Mesendoderm (in vitro differentiated cells): Measurements from ENCODE around the gene PEX10.

Source experiments
- DNase-seq: peaks from one replicate; pipeline ENCODE4 v3.0.0; 2013
- H2AK5ac ChIP-seq: 2 replicates; pipeline ENCODE4 v1.6.1; 2013; ENCODE audit warnings: low read length, inconsistent platforms
- H2BK120ac ChIP-seq: 2 replicates; pipeline ENCODE4 v1.6.1; 2013; ENCODE audit warnings: low read depth, mild to moderate bottlenecking, low read length, moderate library complexity, mixed read lengths
- H2BK15ac ChIP-seq: replicated peaks from 2 replicates; pipeline ENCODE4 v1.6.1; 2013; ENCODE audit warnings: low read depth, mild to moderate bottlenecking, moderate library complexity
- H2BK5ac ChIP-seq: 2 replicates; pipeline ENCODE4 v1.6.1; 2013; ENCODE audit warnings: low read length, inconsistent platforms
- H3K18ac ChIP-seq: 2 replicates; pipeline ENCODE4 v1.6.1; 2013; ENCODE audit warnings: mild to moderate bottlenecking, low read length, mixed read lengths
- H3K23ac ChIP-seq: one replicate; pipeline ENCODE4 v1.6.1; 2013; ENCODE audit warnings: low read length
- H3K27ac ChIP-seq: 2 replicates; pipeline ENCODE4 v1.5.1; 2013; ENCODE audit warnings: low read depth, mild to moderate bottlenecking, inconsistent platforms, low read length, moderate library complexity
- H3K27me3 ChIP-seq: 2 replicates; pipeline ENCODE4 v1.6.1; 2013; ENCODE audit warnings: low read length, control low read depth, mild to moderate bottlenecking, inconsistent platforms; ENCODE audit not compliant: insufficient read depth, poor library complexity
- H3K36me3 ChIP-seq: 2 replicates; pipeline ENCODE4 v1.6.1; 2013; ENCODE audit warnings: low read length, inconsistent platforms; ENCODE audit not compliant: control insufficient read depth, insufficient read depth
- H3K4ac ChIP-seq: one replicate; pipeline ENCODE4 v1.6.1; 2013; ENCODE audit warnings: low read depth, mild to moderate bottlenecking, low read length, moderate library complexity
- H3K4me1 ChIP-seq: 2 replicates; pipeline ENCODE4 v1.6.1; 2013; ENCODE audit warnings: low read depth, low read length, inconsistent platforms; ENCODE audit not compliant: control insufficient read depth
- H3K4me2 ChIP-seq: 2 replicates; pipeline ENCODE4 v1.6.1; 2013; ENCODE audit warnings: low read length
- H3K4me3 ChIP-seq: 2 replicates; pipeline ENCODE4 v1.5.1; 2013; ENCODE audit warnings: mild to moderate bottlenecking, low read length
- H3K56ac ChIP-seq: one replicate; pipeline ENCODE4 v1.6.1; 2013; ENCODE audit warnings: low read length
- H3K79me1 ChIP-seq: 2 replicates; pipeline ENCODE4 v1.6.1; 2013; ENCODE audit warnings: low read length, inconsistent platforms
- H3K79me2 ChIP-seq: 2 replicates; pipeline ENCODE4 v1.6.1; 2013; ENCODE audit warnings: mild to moderate bottlenecking, low read length; ENCODE audit not compliant: control insufficient read depth, insufficient read depth
- H3K9ac ChIP-seq: 2 replicates; pipeline ENCODE4 v1.6.1; 2013; ENCODE audit warnings: low read length, inconsistent platforms
- H4K5ac ChIP-seq: one replicate; pipeline ENCODE4 v1.6.1; 2013; ENCODE audit warnings: low read length
- H4K8ac ChIP-seq: one replicate; pipeline ENCODE4 v1.6.1; 2013; ENCODE audit warnings: low read depth, mild to moderate bottlenecking, control low read depth, low read length, moderate library complexity
- WGBS: extraction: QIAGEN DNeasy Blood & Tissue Kit; methylation state at CpG from one replicate; pipeline ENCODE4 v1.1.7; 2013; ENCODE audit warnings: low lambda C conversion rate, missing lambda C conversion rate; ENCODE audit not compliant: insufficient coverage; ENCODE audit errors: extremely low coverage; 5-methylcytosine and 5-hydroxymethylcytosine counted together

Gene PEX10

DNA sequence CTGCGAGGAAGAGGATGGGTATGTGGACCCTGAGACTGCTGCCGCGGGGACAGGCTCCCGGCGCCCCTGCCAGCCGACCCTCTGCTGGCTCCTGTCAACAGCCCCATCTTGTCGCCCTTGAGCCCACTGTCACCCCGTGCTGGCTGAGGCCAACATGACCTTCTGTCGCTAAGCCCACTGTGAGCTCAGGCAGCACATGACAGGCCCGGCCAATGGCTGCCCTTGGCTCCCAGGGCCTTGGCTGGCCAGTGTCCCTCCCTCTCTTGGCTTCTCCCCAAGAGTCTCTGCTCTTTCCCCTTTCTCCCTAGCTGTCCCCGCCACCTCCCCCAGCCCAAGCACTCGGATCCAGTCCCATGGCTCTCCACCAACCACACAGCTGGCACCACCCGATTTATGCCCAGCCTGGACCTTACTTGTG is 3.5 kb downstream of the PEX10 start:
- no peak overlapping the region for H2BK15ac ChIP-seq
- H2AK5ac ChIP-seq: no peak overlapping the region
- H3K27ac ChIP-seq: no peak overlapping the region
- no CpG with 5 or more reads among the region's 13 CpGs for WGBS
- H4K8ac ChIP-seq: no peak overlapping the region
- H3K79me1 ChIP-seq: peaks cover 5% of the 10 kb centered on the region
- no peak for DNase-seq
- no peak overlapping the region for H4K5ac ChIP-seq
- no peak overlapping the region for H3K4ac ChIP-seq
- H3K4me3 ChIP-seq: no peak overlapping the region
- peaks cover 9% of the 10 kb centered on the region for H3K36me3 ChIP-seq
- no peak overlapping the region for H3K18ac ChIP-seq
- H3K4me2 ChIP-seq: no peak overlapping the region
- no peak overlapping the region for H2BK120ac ChIP-seq
- H3K79me2 ChIP-seq: peaks cover 5% of the 10 kb centered on the region
- no peak overlapping the region for H3K9ac ChIP-seq
- H3K23ac ChIP-seq: no peak overlapping the region
- peaks cover under 1% of the 10 kb centered on the region for H3K4me1 ChIP-seq
- no peak overlapping the region for H2BK5ac ChIP-seq
- H3K56ac ChIP-seq: no peak overlapping the region
- H3K27me3 ChIP-seq: no peaks in the 10 kb centered on the region

DNA sequence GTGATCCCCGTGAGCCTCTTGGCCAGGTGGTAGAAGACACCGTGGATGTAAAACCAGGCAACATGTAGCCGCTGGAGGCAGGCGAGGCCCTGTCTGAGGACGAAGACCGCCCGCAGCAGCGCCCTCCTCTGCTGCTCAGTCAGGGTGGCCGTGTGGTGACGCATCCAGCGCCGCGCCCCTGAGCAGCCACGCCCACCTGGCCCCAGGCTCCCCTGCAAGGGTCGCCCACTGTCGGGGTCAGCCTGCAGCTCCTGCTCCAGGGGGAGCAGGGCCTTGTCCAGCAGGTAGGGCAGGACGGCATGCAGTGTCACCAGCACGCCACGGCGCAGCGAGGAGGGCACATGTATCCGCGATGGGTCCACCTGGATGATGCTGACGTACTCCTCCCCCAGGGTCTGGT is 3.9 kb downstream of the PEX10 start:
- DNase-seq: no peak
- Histone ChIP-seq H2BK120ac (no peak overlapping the region), H3K4me3 (no peak overlapping the region), H2BK15ac (no peak overlapping the region), H3K79me2 (peaks cover 5% of the 10 kb centered on the region), H3K27me3 (no peaks in the 10 kb centered on the region), H3K27ac (no peak overlapping the region), H3K56ac (no peak overlapping the region), H4K8ac (no peak overlapping the region), H3K79me1 (peaks cover 5% of the 10 kb centered on the region), H2BK5ac (no peak overlapping the region), H3K4me2 (no peak overlapping the region), H4K5ac (no peak overlapping the region), H3K23ac (no peak overlapping the region), H3K36me3 (peaks cover 9% of the 10 kb centered on the region), H3K4ac (no peak overlapping the region), H2AK5ac (no peak overlapping the region), H3K4me1 (no peaks in the 10 kb centered on the region), H3K18ac (no peak overlapping the region), H3K9ac (no peak overlapping the region)
- no CpG with 5 or more reads among the region's 24 CpGs for WGBS

DNA sequence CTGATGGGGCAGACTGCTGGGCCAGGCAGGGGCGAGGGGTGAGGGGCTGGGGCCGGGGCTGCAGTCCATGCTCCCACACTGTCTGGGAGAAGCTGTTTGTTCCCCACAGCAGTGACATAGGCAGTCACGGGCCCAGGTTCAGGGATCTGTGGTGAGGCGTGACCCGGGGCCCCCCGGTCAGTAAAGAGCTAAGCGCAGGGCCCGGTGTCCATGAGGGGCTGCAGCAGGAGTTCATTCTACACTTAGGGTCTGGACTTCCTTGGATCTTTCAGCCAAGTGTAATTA is 4.4 kb downstream of the PEX10 start:
- no peak overlapping the region for H3K4me2 ChIP-seq
- no peak overlapping the region for H3K4ac ChIP-seq
- no peaks in the 10 kb centered on the region for H3K4me1 ChIP-seq
- no peak overlapping the region for H4K8ac ChIP-seq
- no peak overlapping the region for H2BK15ac ChIP-seq
- H2AK5ac ChIP-seq: no peak overlapping the region
- H3K79me1 ChIP-seq: peaks cover 5% of the 10 kb centered on the region
- no peak overlapping the region for H3K9ac ChIP-seq
- H3K56ac ChIP-seq: no peak overlapping the region
- no peaks in the 10 kb centered on the region for H3K27me3 ChIP-seq
- no peak overlapping the region for H3K27ac ChIP-seq
- no peak overlapping the region for H3K18ac ChIP-seq
- H3K4me3 ChIP-seq: no peak overlapping the region
- H3K23ac ChIP-seq: no peak overlapping the region
- no peak overlapping the region for H4K5ac ChIP-seq
- H2BK120ac ChIP-seq: no peak overlapping the region
- peaks cover 3% of the 10 kb centered on the region for H3K79me2 ChIP-seq
- H2BK5ac ChIP-seq: no peak overlapping the region
- H3K36me3 ChIP-seq: peaks cover 9% of the 10 kb centered on the region
- no CpG with 5 or more reads among the region's 8 CpGs for WGBS
- no peak for DNase-seq

DNA sequence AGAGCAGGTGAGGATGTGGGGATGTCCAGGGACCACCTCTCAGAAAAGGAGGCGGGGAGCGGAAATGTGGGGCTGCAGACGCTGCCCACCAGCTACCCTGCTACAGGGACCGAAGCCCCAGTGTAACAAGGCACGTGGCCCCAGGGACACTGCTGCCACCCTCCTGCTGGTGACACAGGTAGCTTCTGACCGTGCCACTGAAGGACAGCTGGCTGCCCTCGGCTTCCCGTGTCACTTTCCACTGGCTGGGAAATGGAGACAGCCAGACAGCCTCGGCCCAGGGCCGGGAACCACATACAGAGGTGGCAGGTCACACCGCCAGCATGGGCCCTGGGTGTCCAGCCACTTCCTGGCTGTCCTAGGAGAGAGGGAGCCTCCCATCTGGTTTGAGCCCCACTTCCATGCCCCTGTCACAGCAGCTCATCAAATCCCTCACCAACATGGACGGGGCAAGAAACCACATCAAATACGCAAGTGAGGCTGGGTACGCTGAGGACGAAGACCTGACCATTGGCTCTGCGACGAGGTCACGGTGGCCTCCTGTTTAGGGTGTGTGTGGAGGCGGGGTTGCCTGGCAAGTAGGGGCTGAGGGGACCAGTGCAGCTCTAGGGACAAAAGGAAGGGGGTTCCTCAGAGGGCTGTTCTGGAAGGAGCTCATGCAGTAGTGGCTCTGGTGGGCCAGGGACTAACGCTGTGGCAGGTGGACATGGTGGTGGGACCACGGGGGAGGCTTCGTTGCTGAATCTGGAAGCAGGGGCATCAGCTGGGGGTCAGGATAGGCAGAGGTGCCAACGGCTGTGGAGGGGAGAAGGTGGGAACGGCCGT is 5.0 kb downstream of the PEX10 start:
- H3K23ac ChIP-seq: no peak overlapping the region
- no peak overlapping the region for H4K5ac ChIP-seq
- H3K18ac ChIP-seq: no peak overlapping the region
- no peak overlapping the region for H3K4me3 ChIP-seq
- no peak overlapping the region for H2AK5ac ChIP-seq
- no peak overlapping the region for H3K4ac ChIP-seq
- DNase-seq: no peak
- no peak overlapping the region for H3K9ac ChIP-seq
- H2BK15ac ChIP-seq: no peak overlapping the region
- H3K27me3 ChIP-seq: no peaks in the 10 kb centered on the region
- H2BK5ac ChIP-seq: no peak overlapping the region
- peaks cover 5% of the 10 kb centered on the region for H3K79me1 ChIP-seq
- no peak overlapping the region for H4K8ac ChIP-seq
- WGBS: no CpG with 5 or more reads among the region's 25 CpGs
- peaks cover 3% of the 10 kb centered on the region for H3K79me2 ChIP-seq
- H3K56ac ChIP-seq: no peak overlapping the region
- H3K36me3 ChIP-seq: peaks cover 10% of the 10 kb centered on the region
- H3K4me2 ChIP-seq: no peak overlapping the region
- H2BK120ac ChIP-seq: no peak overlapping the region
- H3K4me1 ChIP-seq: no peaks in the 10 kb centered on the region
- H3K27ac ChIP-seq: no peak overlapping the region

DNA sequence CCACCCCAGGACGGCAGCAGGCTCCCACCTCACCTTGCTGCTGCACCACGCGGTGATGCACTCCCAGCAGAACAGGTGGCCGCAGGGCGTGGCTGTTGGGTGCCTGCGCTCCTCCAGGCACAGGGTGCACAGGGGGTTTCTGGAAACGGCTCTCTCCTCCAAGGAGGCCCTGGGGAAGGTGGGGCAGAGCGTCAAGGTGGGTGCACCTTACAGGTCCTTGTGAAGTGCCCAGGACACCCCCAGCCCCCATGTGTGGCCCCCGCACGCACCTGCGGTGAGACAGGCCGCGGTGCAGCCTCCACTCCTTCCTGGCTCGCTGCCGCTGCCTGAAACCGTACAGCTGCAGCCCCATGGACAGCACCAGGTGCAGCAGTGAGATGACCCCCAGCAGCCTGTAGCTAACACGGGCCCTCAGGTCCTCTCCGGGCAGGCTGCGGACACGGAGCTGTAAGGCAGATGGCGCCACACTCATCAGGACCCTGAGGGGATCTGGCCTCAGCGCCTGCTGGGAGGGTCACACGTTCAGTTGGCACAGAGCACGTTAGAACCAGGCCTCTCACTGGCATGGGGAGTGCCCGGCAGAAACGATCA is 5.8 kb downstream of the PEX10 start:
- Histone ChIP-seq H2BK120ac (no peak overlapping the region), H3K4me3 (no peak overlapping the region), H3K18ac (no peak overlapping the region), H2AK5ac (no peak overlapping the region), H3K27me3 (no peaks in the 10 kb centered on the region), H3K4me1 (no peaks in the 10 kb centered on the region), H3K9ac (no peak overlapping the region), H3K79me1 (peaks cover 1% of the 10 kb centered on the region), H2BK5ac (no peak overlapping the region), H3K27ac (no peak overlapping the region), H3K56ac (no peak overlapping the region), H3K79me2 (no peaks in the 10 kb centered on the region), H2BK15ac (no peak overlapping the region), H3K4me2 (no peak overlapping the region), H3K23ac (no peak overlapping the region), H4K8ac (no peak overlapping the region), H3K4ac (no peak overlapping the region), H4K5ac (no peak overlapping the region), H3K36me3 (peaks cover 16% of the 10 kb centered on the region)
- peak; percentile 23 for DNase-seq
- no CpG with 5 or more reads among the region's 26 CpGs for WGBS
